Keratinocyte (primary cell): ENCODE data around the gene TAL2. TPM values are rescaled to one million over a fixed set of nuclear protein-coding genes. Genes with fewer than 3 reads are reported as not detected.

ENCODE experiments used
- DNase-seq: peaks from one replicate; pipeline ENCODE4 v3.0.0-alpha.2; 2011; ENCODE audit warnings: low read depth, missing footprints, low spot score
- FAIRE-seq: peaks from 2 replicates; lab custom pipeline; 2011; peaks lifted over from hg19 to GRCh38; lab: Jason Lieb, UNC
- H2AFZ ChIP-seq: 2 replicates; pipeline ENCODE4 v1.6.0; 2012; ENCODE audit warnings: low read length, control low read depth, inconsistent platforms; ENCODE audit not compliant: control insufficient read depth
- H3K27ac ChIP-seq: 2 replicates; pipeline ENCODE4 v1.5.1; 2011; ENCODE audit warnings: low read length; ENCODE audit not compliant: control insufficient read depth, insufficient read depth
- H3K27me3 ChIP-seq: 3 replicates; pipeline ENCODE4 v1.6.0; 2011; ENCODE audit warnings: low read length; ENCODE audit not compliant: control insufficient read depth, insufficient read depth; ENCODE audit errors: extremely low read depth
- H3K36me3 ChIP-seq, 2 experiments: 2 replicates in 1 of 2; 3 replicates in 1 of 2; pipeline ENCODE4 v1.5.1; 2011; ENCODE audit warnings: low read length in 2 of 2, mild to moderate bottlenecking in 1 of 2; ENCODE audit not compliant: control insufficient read depth in 2 of 2, insufficient read depth in 2 of 2; ENCODE audit errors: extremely low read depth in 1 of 2
- H3K4me1 ChIP-seq: 3 replicates; pipeline ENCODE4 v1.5.1; 2011; ENCODE audit warnings: low read length; ENCODE audit not compliant: control insufficient read depth, insufficient read depth; ENCODE audit errors: extremely low read depth
- H3K4me2 ChIP-seq: 3 replicates; pipeline ENCODE4 v1.6.0; 2011; ENCODE audit warnings: low read depth, low read length; ENCODE audit not compliant: control insufficient read depth, insufficient read depth; ENCODE audit errors: extremely low read depth
- H3K4me3 ChIP-seq, 3 experiments: fragments of 200-600 bp in 1 of 3; sonication (generic) in 1 of 3; 2 replicates in 2 of 3; 3 replicates in 1 of 3; pipeline ENCODE4 v1.5.1; 2011 to 2016; ENCODE audit warnings: low read length in 3 of 3, mild to moderate bottlenecking in 3 of 3, control low read depth in 2 of 3, inconsistent platforms in 1 of 3, low read depth in 1 of 3, mixed read lengths in 1 of 3, mixed run types in 1 of 3, moderate library complexity in 1 of 3; ENCODE audit not compliant: control insufficient read depth in 2 of 3, insufficient read depth in 2 of 3; ENCODE audit errors: extremely low read depth in 1 of 3
- H3K79me2 ChIP-seq: 2 replicates; pipeline ENCODE4 v1.6.0; 2012; ENCODE audit warnings: low read length; ENCODE audit not compliant: control insufficient read depth, insufficient read depth
- H3K9ac ChIP-seq: 3 replicates; pipeline ENCODE4 v1.6.0; 2011; ENCODE audit warnings: low read length; ENCODE audit not compliant: control insufficient read depth, insufficient read depth; ENCODE audit errors: extremely low read depth
- H3K9me1 ChIP-seq: 3 replicates; pipeline ENCODE4 v1.6.0; 2011; ENCODE audit warnings: low read length; ENCODE audit not compliant: control insufficient read depth, insufficient read depth; ENCODE audit errors: extremely low read depth
- H3K9me3 ChIP-seq: 2 replicates; pipeline ENCODE4 v1.5.1; 2012; ENCODE audit warnings: low read depth, low read length; ENCODE audit not compliant: control insufficient read depth
- H4K20me1 ChIP-seq: 3 replicates; pipeline ENCODE4 v1.6.0; 2011; ENCODE audit warnings: low read length; ENCODE audit not compliant: control insufficient read depth, insufficient read depth; ENCODE audit errors: extremely low read depth
- EZH2 ChIP-seq: IDR thresholded peaks from one replicate; pipeline ENCODE4 v1.6.1; 2012; ENCODE audit warnings: inconsistent platforms, mild to moderate bottlenecking, low read length, moderate library complexity
- dilution Hi-C: fragments of 300-500 bp; cut with MboI; formaldehyde crosslinking; loops from one replicate; pipeline ENCODE4 v1.7.0; 2020; ENCODE audit warnings: low sequenced_read_pairs; ENCODE audit not compliant: extremely low pct_ligation_motif_present
- polyA plus RNA-seq, 5 experiments: library from polyadenylated mRNA; depleted of rRNA in 3 of 5; stranded (reverse) in 3 of 5; stranded (forward) in 1 of 5; unstranded in 1 of 5; fragments of >200 nt; gene quantifications; 1 replicate in 1 of 5; 2 replicates in 3 of 5; 3 replicates in 1 of 5; pipeline versions ENCODE4 v1.2.1 to v1.2.3, GENCODE V29; 2011 to 2012; ENCODE audit warnings: missing spikeins in 2 of 5, low read depth in 1 of 5, low replicate concordance in 1 of 5
- TF ChIP-seq, protein P1 (sequence below), 3 experiments: IDR thresholded peaks in 1 of 3; conservative IDR thresholded peaks in 1 of 3; optimal IDR thresholded peaks in 1 of 3; 2 replicates in 2 of 3; 3 replicates in 1 of 3; pipeline versions ENCODE3 to v1.5.1; 2011; ENCODE audit warnings: low read length in 3 of 3, mild to moderate bottlenecking in 3 of 3, moderate library complexity in 2 of 3, control low read depth in 1 of 3, inconsistent platforms in 1 of 3; ENCODE audit not compliant: insufficient read depth in 2 of 3; ENCODE audit errors: extremely low read depth in 1 of 3

TAL2 gene
- polyA plus RNA-seq, 1 donor (not counting 4 experiments of a cell fraction or from before 2014, with no cell fraction given): not detected

GRCh38 chr9:105708405-105708804, 46.1 kb downstream of the TAL2 start:
- Histone ChIP-seq H3K9ac (no peak overlapping the region), H3K27me3 (no peaks in the 10 kb centered on the region), H3K27ac (no peak overlapping the region), H3K4me1 (no peaks in the 10 kb centered on the region), H3K79me2 (no peaks in the 10 kb centered on the region), H3K4me3 (no peak overlapping the region), H4K20me1 (no peaks in the 10 kb centered on the region), H3K36me3 (no peaks in the 10 kb centered on the region), H3K9me3 (no peaks in the 10 kb centered on the region), H3K4me2 (no peak overlapping the region), H2AFZ (no peak overlapping the region), H3K9me1 (no peaks in the 10 kb centered on the region)
- FAIRE-seq (no peak), DNase-seq (no peak)
- TF ChIP-seq, protein P1, sequence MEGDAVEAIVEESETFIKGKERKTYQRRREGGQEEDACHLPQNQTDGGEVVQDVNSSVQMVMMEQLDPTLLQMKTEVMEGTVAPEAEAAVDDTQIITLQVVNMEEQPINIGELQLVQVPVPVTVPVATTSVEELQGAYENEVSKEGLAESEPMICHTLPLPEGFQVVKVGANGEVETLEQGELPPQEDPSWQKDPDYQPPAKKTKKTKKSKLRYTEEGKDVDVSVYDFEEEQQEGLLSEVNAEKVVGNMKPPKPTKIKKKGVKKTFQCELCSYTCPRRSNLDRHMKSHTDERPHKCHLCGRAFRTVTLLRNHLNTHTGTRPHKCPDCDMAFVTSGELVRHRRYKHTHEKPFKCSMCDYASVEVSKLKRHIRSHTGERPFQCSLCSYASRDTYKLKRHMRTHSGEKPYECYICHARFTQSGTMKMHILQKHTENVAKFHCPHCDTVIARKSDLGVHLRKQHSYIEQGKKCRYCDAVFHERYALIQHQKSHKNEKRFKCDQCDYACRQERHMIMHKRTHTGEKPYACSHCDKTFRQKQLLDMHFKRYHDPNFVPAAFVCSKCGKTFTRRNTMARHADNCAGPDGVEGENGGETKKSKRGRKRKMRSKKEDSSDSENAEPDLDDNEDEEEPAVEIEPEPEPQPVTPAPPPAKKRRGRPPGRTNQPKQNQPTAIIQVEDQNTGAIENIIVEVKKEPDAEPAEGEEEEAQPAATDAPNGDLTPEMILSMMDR (optimal IDR thresholded peaks at IDR 0.05 in 1 of 3, IDR thresholded peaks at IDR 0.05 in 1 of 3, conservative IDR thresholded peaks at IDR 0.05 in 1 of 3; ENCODE audit: extremely low read depth in 1 of 3, insufficient read depth in 2 of 3, low read length in 3 of 3): no peak
- TF ChIP-seq EZH2: no peak
- dilution Hi-C loops: no loop called here

DNA sequence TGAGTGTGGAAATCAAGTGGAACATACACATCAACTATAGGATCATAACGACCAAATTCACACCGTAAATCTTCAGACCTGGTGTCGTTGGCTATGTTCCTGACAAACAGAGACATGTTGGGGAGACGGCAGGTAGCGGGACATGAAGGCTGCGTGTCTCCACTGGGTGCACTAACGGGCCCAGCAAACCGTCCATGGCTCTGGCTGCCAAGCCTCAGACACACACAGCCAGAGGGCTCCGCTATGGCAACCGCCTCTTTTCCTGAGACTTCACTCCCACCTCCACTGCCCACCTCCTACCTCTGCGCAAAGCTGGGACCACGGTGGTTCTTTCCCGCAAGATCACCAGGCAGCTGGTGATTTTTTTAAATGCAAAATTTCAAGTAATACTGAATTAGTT, 48.4 kb downstream of the TAL2 start:
- H3K79me2 ChIP-seq: no peaks in the 10 kb centered on the region
- no peaks in the 10 kb centered on the region for H3K9me1 ChIP-seq
- no peak for TF ChIP-seq EZH2
- TF ChIP-seq, protein P1 (optimal IDR thresholded peaks at IDR 0.05 in 1 of 3, IDR thresholded peaks at IDR 0.05 in 1 of 3, conservative IDR thresholded peaks at IDR 0.05 in 1 of 3; ENCODE audit: extremely low read depth in 1 of 3, insufficient read depth in 2 of 3, low read length in 3 of 3): no peak
- H3K4me3 ChIP-seq: no peak overlapping the region
- FAIRE-seq (no peak), DNase-seq (no peak)
- H4K20me1 ChIP-seq: no peaks in the 10 kb centered on the region
- no peak overlapping the region for H3K4me2 ChIP-seq
- H3K4me1 ChIP-seq: no peaks in the 10 kb centered on the region
- no peak overlapping the region for H2AFZ ChIP-seq
- dilution Hi-C loops: no loop called here
- no peaks in the 10 kb centered on the region for H3K27me3 ChIP-seq
- no peaks in the 10 kb centered on the region for H3K36me3 ChIP-seq
- H3K9ac ChIP-seq: no peak overlapping the region
- no peak overlapping the region for H3K27ac ChIP-seq
- H3K9me3 ChIP-seq: no peaks in the 10 kb centered on the region
